Epidermal melanocyte (primary cell): ENCODE data around the gene MYADM.
"Not testable (repeated sequence)": the region's sequence is repeated elsewhere in the genome, so short reads cannot be mapped to it uniquely, and the experiment has no call there.

Experiments used
- DNase-seq: peaks from one replicate; pipeline ENCODE4 v3.0.0; 2011; ENCODE audit warnings: low spot score; ENCODE audit not compliant: insufficient read length

MYADM gene

GRCh38 chr19:53868892-53869804, 1.5 kb downstream of the MYADM start:
- DNase-seq: peak; percentile 88

GRCh38 chr19:53869805-53870484, 2.3 kb downstream of the MYADM start:
- DNase-seq: not testable (repeated sequence)

GRCh38 chr19:53870485-53870844, 2.8 kb downstream of the MYADM start:
- DNase-seq: no peak

GRCh38 chr19:53871454-53871853, 3.8 kb downstream of the MYADM start:
- no peak for DNase-seq

GRCh38 chr19:53872762-53873161, 5.1 kb downstream of the MYADM start:
- no peak for DNase-seq

GRCh38 chr19:53873773-53874605, 6.3 kb downstream of the MYADM start:
- DNase-seq: no peak

GRCh38 chr19:53874606-53874990, 6.9 kb downstream of the MYADM start:
- DNase-seq: no peak

- no peak for DNase-seq
Measured at GRCh38 chr19:53875602-53876325, 8.1 kb downstream of the MYADM start.

- DNase-seq: peak; percentile 13
Measured at GRCh38 chr19:53876651-53877224, 9.1 kb downstream of the MYADM start.

- DNase-seq: no peak
Measured at GRCh38 chr19:53877361-53877766, 9.7 kb downstream of the MYADM start.

- DNase-seq: no peak
Measured at GRCh38 chr19:53878776-53879139, 11.1 kb downstream of the MYADM start.

GRCh38 chr19:53879140-53880081, 11.7 kb downstream of the MYADM start:
- DNase-seq: peak; percentile 97

- DNase-seq: peak; percentile 14
Measured at GRCh38 chr19:53880711-53881481, 13.2 kb downstream of the MYADM start.

- DNase-seq: peak; percentile 12
Measured at GRCh38 chr19:53881482-53882390, 14.1 kb downstream of the MYADM start, which contains the start of gene PRKCG. Gene PRKCG (plus strand): TSS chr19:53882197. CDS start chr19:53882495, 298 bp downstream.

- peak; percentile 0 for DNase-seq
Measured at GRCh38 chr19:53882391-53883050, 14.8 kb downstream of the MYADM start.

GRCh38 chr19:53883231-53883661, 15.6 kb downstream of the MYADM start:
- no peak for DNase-seq

GRCh38 chr19:53883741-53884140, 16.1 kb downstream of the MYADM start:
- no peak for DNase-seq
